IMR-90 (cell line): Measurements from ENCODE around the gene TCEA2. TPM values are rescaled to one million over a fixed set of nuclear protein-coding genes. Genes with fewer than 3 reads are reported as not detected.
"Not testable (repeated sequence)": the region's sequence is repeated elsewhere in the genome, so short reads cannot be mapped to it uniquely, and the experiment has no call there.

Experiments used
- ATAC-seq: fragments of 200-7000 bp; cut with Tn5 transposase; 2 replicates; pipeline ENCODE4 v1.9.1; 2020; ENCODE audit warnings: low read depth, mild to moderate bottlenecking, moderate library complexity
- BruUV-seq: library from RNA; stranded (reverse); fragments of 400-500 nt; replicated peaks from 2 replicates; lab custom pipeline; 2021; lab: Mats Ljungman, UMichigan
- CTCF ChIA-PET: fragments of 300-600 bp; formaldehyde crosslinking; extraction: SDS; loops from one replicate; lab custom pipeline; 2021; ENCODE audit warnings: antibody characterized with exemption; lab: Yijun Ruan, JAX
- POLR2A ChIA-PET: fragments of 300-600 bp; sonication (Branson Sonifier 250); formaldehyde crosslinking; loops from one replicate; lab custom pipeline; 2022; ENCODE audit warnings: antibody characterized with exemption; ENCODE audit not compliant: unreplicated experiment; lab: Charles Lee
- DNase-seq: peaks from one replicate; pipeline ENCODE4 v3.0.0; 2013
- H2AFZ ChIP-seq: replicated peaks from 2 replicates; pipeline ENCODE3; 2013; ENCODE audit warnings: low read length, mild to moderate bottlenecking; ENCODE audit not compliant: poor library complexity
- H2AK5ac ChIP-seq: 2 replicates; pipeline ENCODE4 v1.6.1; 2013; ENCODE audit warnings: low read depth, low read length, inconsistent platforms
- H2AK9ac ChIP-seq: replicated peaks from 2 replicates; pipeline ENCODE3; 2013; ENCODE audit warnings: mild to moderate bottlenecking, low read depth, low read length, moderate library complexity; ENCODE audit not compliant: poor library complexity
- H2BK120ac ChIP-seq: 2 replicates; pipeline ENCODE4 v1.6.1; 2013; ENCODE audit warnings: low read depth, low read length, inconsistent platforms
- H2BK15ac ChIP-seq: 3 replicates; pipeline ENCODE4 v1.6.1; 2013; ENCODE audit warnings: low read depth, low read length, inconsistent platforms
- H2BK20ac ChIP-seq: 2 replicates; pipeline ENCODE4 v1.6.1; 2013; ENCODE audit warnings: low read depth, mild to moderate bottlenecking, inconsistent platforms, low read length, moderate library complexity
- H2BK5ac ChIP-seq: 2 replicates; pipeline ENCODE4 v1.6.1; 2013; ENCODE audit warnings: mild to moderate bottlenecking, low read depth, low read length, inconsistent platforms; ENCODE audit not compliant: poor library complexity, severe bottlenecking
- H3K14ac ChIP-seq: replicated peaks from 2 replicates; pipeline ENCODE4 v1.6.1; 2013; ENCODE audit warnings: low read depth, low read length, inconsistent platforms
- H3K18ac ChIP-seq: 2 replicates; pipeline ENCODE4 v1.6.1; 2013; ENCODE audit warnings: low read depth, low read length, control low read depth
- H3K23ac ChIP-seq: 2 replicates; pipeline ENCODE4 v1.6.1; 2013; ENCODE audit warnings: low read depth, low read length, inconsistent platforms
- H3K27ac ChIP-seq: 2 replicates; pipeline ENCODE4 v1.5.1; 2013; ENCODE audit warnings: mild to moderate bottlenecking, control low read depth, low read length; ENCODE audit not compliant: insufficient read depth
- H3K27me3 ChIP-seq: 2 replicates; pipeline ENCODE4 v1.6.1; 2013; ENCODE audit warnings: low read length; ENCODE audit not compliant: control insufficient read depth, insufficient read depth
- H3K36me3 ChIP-seq: 2 replicates; pipeline ENCODE4 v1.6.1; 2013; ENCODE audit warnings: low read length, mixed read lengths; ENCODE audit not compliant: control insufficient read depth, insufficient read depth
- H3K4ac ChIP-seq: 2 replicates; pipeline ENCODE4 v1.6.1; 2013; ENCODE audit warnings: low read depth, low read length, inconsistent platforms
- H3K4me1 ChIP-seq: 2 replicates; pipeline ENCODE4 v1.6.1; 2013; ENCODE audit warnings: low read length, mixed read lengths; ENCODE audit not compliant: control insufficient read depth, insufficient read depth
- H3K4me2 ChIP-seq: 2 replicates; pipeline ENCODE4 v1.6.1; 2013; ENCODE audit warnings: low read depth, mild to moderate bottlenecking, control low read depth, low read length, moderate library complexity
- H3K4me3 ChIP-seq: 2 replicates; pipeline ENCODE4 v1.5.1; 2013; ENCODE audit warnings: low read depth, mild to moderate bottlenecking, control low read depth, low read length, moderate library complexity; ENCODE audit not compliant: insufficient read depth
- H3K56ac ChIP-seq: 2 replicates; pipeline ENCODE4 v1.6.1; 2013; ENCODE audit warnings: low read length, inconsistent platforms; ENCODE audit not compliant: insufficient read depth; ENCODE audit errors: extremely low read depth
- H3K79me1 ChIP-seq, 2 experiments: 2 replicates each; pipeline ENCODE4 v1.6.1; 2013; ENCODE audit warnings: low read length in 2 of 2, inconsistent platforms in 1 of 2, low read depth in 1 of 2
- H3K9ac ChIP-seq: 2 replicates; pipeline ENCODE4 v1.6.1; 2013; ENCODE audit warnings: low read depth, low read length, control low read depth
- H3K9me1 ChIP-seq: 2 replicates; pipeline ENCODE4 v1.6.1; 2013; ENCODE audit warnings: low read length, inconsistent platforms; ENCODE audit not compliant: insufficient read depth
- H3K9me3 ChIP-seq: 2 replicates; pipeline ENCODE4 v1.6.1; 2013; ENCODE audit warnings: low read length; ENCODE audit not compliant: control insufficient read depth, insufficient read depth
- H4K20me1 ChIP-seq: 2 replicates; pipeline ENCODE4 v1.6.1; 2013; ENCODE audit warnings: low read length, inconsistent platforms; ENCODE audit not compliant: insufficient read depth
- H4K5ac ChIP-seq: 2 replicates; pipeline ENCODE4 v1.6.1; 2013; ENCODE audit warnings: mild to moderate bottlenecking, low read depth, low read length, control low read depth
- H4K8ac ChIP-seq, 2 experiments: 2 replicates each; pipeline ENCODE4 v1.6.1; 2013; ENCODE audit warnings: low read depth in 2 of 2, low read length in 2 of 2, control low read depth in 1 of 2, inconsistent platforms in 1 of 2
- H4K91ac ChIP-seq: 2 replicates; pipeline ENCODE4 v1.6.1; 2013; ENCODE audit warnings: low read depth, low read length, inconsistent platforms; ENCODE audit not compliant: insufficient read depth
- WGBS, 2 experiments: methylation state at CpG; one replicate each; pipeline versions ENCODE4 v1.1.5 to v1.1.7; 2013; ENCODE audit warnings: missing lambda C conversion rate in 2 of 2; ENCODE audit not compliant: insufficient read length in 1 of 2; ENCODE audit errors: extremely low coverage in 2 of 2; 5-methylcytosine and 5-hydroxymethylcytosine counted together
- dilution Hi-C: fragments of 300-500 bp; cut with HindIII; formaldehyde crosslinking; loops from one replicate; pipeline ENCODE4 v1.14.3; 2018; ENCODE audit warnings: low sequenced_read_pairs; ENCODE audit not compliant: unreplicated experiment
- in situ Hi-C: fragments of 300-500 bp; cut with MboI; formaldehyde crosslinking; loops from 3 replicates; pipeline ENCODE4 v1.14.3; 2019; ENCODE audit warnings: low sequenced_read_pairs, inconsistent platforms, mixed read lengths
- intact Hi-C: fragments of 100-400 bp; cut with micrococcal nuclease; formaldehyde crosslinking; loops from 2 replicates; pipeline ENCODE4 v1.10.0; 2022
- polyA plus RNA-seq, 3 experiments: library from polyadenylated mRNA; depleted of rRNA; stranded (reverse); fragments of >200 nt; gene quantifications; 2 replicates each; pipeline ENCODE4 v1.2.3, GENCODE V29; 2012; ENCODE audit warnings: low replicate concordance in 1 of 3
- total RNA-seq: library from RNA; depleted of rRNA; stranded (reverse); fragments of >200 nt; gene quantifications from 2 replicates; pipeline ENCODE4 v1.2.3, GENCODE V29; 2012

Gene TCEA2
- total and polyA plus RNA-seq, 2 of the 4 experiments (the other 2 are of a cell fraction), result 9.3 to 30.0 TPM

DNA sequence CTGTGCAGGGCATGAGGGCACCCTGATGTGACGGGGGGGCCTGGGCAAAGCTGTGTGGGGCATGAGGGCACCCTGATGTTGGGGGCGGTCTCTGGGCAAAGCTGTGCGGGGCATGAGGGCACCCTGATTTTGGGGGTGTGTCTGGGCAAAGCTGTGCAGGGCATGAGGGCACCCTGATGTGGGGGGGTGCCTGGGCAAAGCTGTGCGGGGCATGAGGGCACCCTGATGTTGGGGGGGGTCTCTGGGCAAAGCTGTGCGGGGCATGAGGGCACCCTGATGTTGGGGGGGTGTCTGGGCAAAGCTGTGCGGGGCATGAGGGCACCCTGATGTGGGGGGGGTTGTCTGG is 54.4 kb downstream of the TCEA2 start:
- H3K27ac ChIP-seq, H2AK9ac ChIP-seq, H4K8ac ChIP-seq, in situ Hi-C loops, H3K4me1 ChIP-seq, H2BK5ac ChIP-seq, H3K9me1 ChIP-seq, BruUV-seq, ATAC-seq, H4K5ac ChIP-seq, intact Hi-C loops, H3K56ac ChIP-seq, H4K91ac ChIP-seq, H3K23ac ChIP-seq, H3K9me3 ChIP-seq, H4K20me1 ChIP-seq, H3K4me3 ChIP-seq, H3K9ac ChIP-seq, DNase-seq, H2AFZ ChIP-seq, H3K4ac ChIP-seq, H3K36me3 ChIP-seq, POLR2A ChIA-PET, H3K79me1 ChIP-seq, H3K14ac ChIP-seq, H2BK120ac ChIP-seq, dilution Hi-C loops, H2BK20ac ChIP-seq, H3K18ac ChIP-seq, H2AK5ac ChIP-seq, H3K4me2 ChIP-seq, H2BK15ac ChIP-seq: not testable (repeated sequence)
- WGBS, 2 experiments, result no CpG with 5 or more reads among the region's 6 CpGs
- peaks cover 34% of the 10 kb centered on the region for H3K27me3 ChIP-seq
- CTCF ChIA-PET, result interaction anchor here (0.7 kb wide), 1 partner anchor 579 kb away, joined by 3 read pairs; no protein-coding TSS in a partner anchor
